GM12891 (cell line): ENCODE data around the gene CLRN2.

Experiments
- POLR2A ChIP-seq: IDR thresholded peaks from 2 replicates; pipeline ENCODE4 v1.6.1; 2011; ENCODE audit warnings: low read depth, low read length, control low read depth
- POU2F2 ChIP-seq: IDR thresholded peaks from 2 replicates; pipeline ENCODE4 v1.6.1; 2011; ENCODE audit warnings: low read depth, mild to moderate bottlenecking, control low read depth, low read length, moderate library complexity
- SPI1 ChIP-seq: IDR thresholded peaks from 2 replicates; pipeline ENCODE4 v1.6.1; 2011; ENCODE audit warnings: low read depth, low read length, control low read depth
- TAF1 ChIP-seq: IDR thresholded peaks from 2 replicates; pipeline ENCODE4 v1.6.1; 2011; ENCODE audit warnings: low read depth, low read length, control low read depth

DNA sequence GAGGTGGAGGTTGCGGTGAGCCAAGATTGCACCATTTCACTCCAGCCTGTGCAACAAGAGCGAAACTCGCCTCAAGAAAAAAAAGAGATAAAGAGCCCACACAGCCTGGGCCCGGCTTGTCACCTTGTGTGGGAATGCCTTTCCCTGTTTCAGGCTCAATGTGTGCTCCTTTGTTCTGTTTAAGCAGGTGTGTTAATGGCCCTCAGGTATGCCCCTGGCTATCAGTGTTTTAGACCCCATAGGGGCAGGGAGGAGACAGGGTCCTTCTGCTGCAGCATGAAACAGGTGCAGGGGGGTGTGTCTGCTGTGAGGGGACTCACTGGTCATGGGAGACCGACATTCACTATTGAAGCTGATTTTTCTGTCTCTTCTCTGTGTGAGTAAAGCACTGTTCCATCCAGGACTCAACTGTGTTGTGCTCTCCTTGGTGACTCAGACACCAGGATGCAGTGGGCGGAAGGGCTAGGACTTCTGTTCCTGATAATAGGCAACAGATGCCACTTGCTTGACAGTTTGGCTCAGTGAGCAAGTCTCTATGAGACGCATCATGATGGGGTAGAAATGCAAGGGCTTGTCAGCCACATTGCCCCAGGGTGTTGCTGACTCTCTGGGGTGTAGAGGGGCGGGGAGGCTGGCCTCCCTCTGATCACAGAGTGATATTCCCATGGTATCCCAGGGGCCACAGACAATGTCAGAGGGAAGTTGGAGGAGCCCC is 46.4 kb downstream of the CLRN2 start:
- TF ChIP-seq SPI1 (no peak), TAF1 (no peak), POLR2A (no peak), POU2F2 (no peak)
